Measurements from ENCODE around the gene CD27. TPM values are rescaled to one million over a fixed set of nuclear protein-coding genes. Genes with fewer than 3 reads are reported as not detected.

CD27 gene
- total RNA-seq, 1 donor from 2014 or later, result not detected

DNA sequence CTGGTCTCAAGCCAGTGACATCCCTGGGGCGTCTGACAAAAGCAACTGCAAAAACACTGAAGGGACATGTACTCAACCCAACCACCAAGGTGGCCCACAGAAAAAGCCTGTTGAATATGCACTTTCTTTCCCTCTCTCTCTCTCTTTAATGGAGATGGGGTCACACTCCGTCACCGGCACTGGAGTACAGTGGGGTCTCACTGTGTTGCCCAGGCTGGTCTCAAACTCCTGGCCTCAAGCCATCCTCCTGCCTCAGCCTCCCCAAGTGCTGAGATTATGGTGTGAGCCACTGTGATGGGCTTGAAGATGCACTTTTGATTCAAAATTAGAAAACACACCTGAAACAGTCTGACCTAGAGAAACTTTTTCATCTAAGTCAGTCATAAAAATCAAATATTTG is 7.2 kb upstream of the CD27 start:
- Mint-ChIP-seq H3K4me3 (no peak overlapping the region), H3K4me1 (no peaks in the 10 kb centered on the region), H3K27ac (ENCODE audit: unreplicated experiment) (no peak overlapping the region), H3K9me3 (no peaks in the 10 kb centered on the region), H3K36me3 (ENCODE audit: low read depth) (no peaks in the 10 kb centered on the region), H3K27me3 (ENCODE audit: low read depth) (no peaks in the 10 kb centered on the region)
- TF ChIP-seq, protein P1, sequence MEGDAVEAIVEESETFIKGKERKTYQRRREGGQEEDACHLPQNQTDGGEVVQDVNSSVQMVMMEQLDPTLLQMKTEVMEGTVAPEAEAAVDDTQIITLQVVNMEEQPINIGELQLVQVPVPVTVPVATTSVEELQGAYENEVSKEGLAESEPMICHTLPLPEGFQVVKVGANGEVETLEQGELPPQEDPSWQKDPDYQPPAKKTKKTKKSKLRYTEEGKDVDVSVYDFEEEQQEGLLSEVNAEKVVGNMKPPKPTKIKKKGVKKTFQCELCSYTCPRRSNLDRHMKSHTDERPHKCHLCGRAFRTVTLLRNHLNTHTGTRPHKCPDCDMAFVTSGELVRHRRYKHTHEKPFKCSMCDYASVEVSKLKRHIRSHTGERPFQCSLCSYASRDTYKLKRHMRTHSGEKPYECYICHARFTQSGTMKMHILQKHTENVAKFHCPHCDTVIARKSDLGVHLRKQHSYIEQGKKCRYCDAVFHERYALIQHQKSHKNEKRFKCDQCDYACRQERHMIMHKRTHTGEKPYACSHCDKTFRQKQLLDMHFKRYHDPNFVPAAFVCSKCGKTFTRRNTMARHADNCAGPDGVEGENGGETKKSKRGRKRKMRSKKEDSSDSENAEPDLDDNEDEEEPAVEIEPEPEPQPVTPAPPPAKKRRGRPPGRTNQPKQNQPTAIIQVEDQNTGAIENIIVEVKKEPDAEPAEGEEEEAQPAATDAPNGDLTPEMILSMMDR (conservative IDR thresholded peaks at IDR 0.05), result no peak
- no peak for DNase-seq (ENCODE audit: low read depth, low spot score)

GRCh38 chr12:6438345-6438744 is 6.4 kb upstream of the CD27 start:
- Mint-ChIP-seq H3K4me3 (no peak overlapping the region), H3K4me1 (no peaks in the 10 kb centered on the region), H3K27me3 (ENCODE audit: low read depth) (no peaks in the 10 kb centered on the region), H3K27ac (ENCODE audit: unreplicated experiment) (no peak overlapping the region), H3K36me3 (ENCODE audit: low read depth) (no peaks in the 10 kb centered on the region), H3K9me3 (no peaks in the 10 kb centered on the region)
- no peak for DNase-seq (ENCODE audit: low read depth, low spot score)
- TF ChIP-seq, protein P1 (conservative IDR thresholded peaks at IDR 0.05), result no peak

DNA sequence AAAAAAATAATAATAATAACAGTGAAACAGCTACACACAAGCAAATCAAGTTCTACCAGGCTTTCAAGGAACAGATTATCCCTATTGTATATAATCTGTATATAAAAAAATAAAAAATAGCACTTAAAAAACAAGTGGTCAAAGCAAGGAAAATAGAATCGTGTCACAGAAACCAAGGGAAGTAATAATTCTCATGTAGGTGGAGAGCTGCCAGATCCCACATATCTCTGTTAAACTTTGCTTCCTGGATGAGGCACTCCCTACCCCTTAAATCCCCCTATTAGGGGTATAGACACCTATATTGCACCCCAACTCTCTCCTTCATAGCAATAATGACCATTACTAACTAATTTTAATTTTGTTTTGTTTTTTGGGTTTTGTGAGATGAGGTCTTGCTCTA is 4.4 kb upstream of the CD27 start:
- Mint-ChIP-seq H3K27me3 (ENCODE audit: low read depth) (no peaks in the 10 kb centered on the region), H3K27ac (ENCODE audit: unreplicated experiment) (no peak overlapping the region)

DNA sequence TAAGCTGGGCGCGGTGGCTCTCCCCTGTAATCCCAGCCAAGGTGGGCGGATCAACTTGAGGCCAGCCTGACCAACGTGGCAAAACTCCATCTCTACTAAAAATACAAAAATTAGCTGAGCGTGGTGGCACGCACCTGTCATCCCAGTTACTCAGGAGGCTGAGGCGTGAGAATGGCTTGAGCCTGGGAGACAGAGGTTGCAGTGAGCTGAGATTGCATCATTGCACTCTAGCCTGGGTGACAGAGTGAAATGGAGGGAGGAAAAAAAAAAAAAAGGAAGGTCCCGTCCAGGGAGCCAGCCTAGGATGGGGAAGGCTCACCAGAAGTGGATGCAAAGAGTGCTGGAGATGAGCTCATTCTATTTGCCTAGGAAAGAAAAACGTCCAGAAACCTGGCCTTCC is 1.9 kb upstream of the CD27 start:
- Mint-ChIP-seq H3K27me3 (ENCODE audit: low read depth) (no peaks in the 10 kb centered on the region), H3K36me3 (ENCODE audit: low read depth) (no peaks in the 10 kb centered on the region), H3K27ac (ENCODE audit: unreplicated experiment) (no peak overlapping the region), H3K4me1 (no peaks in the 10 kb centered on the region), H3K4me3 (no peak overlapping the region), H3K9me3 (no peaks in the 10 kb centered on the region)
- TF ChIP-seq, protein P1 (conservative IDR thresholded peaks at IDR 0.05), result no peak
- DNase-seq (ENCODE audit: low read depth, low spot score), result no peak

More for the DNA sequence above, 4.4 kb upstream of the CD27 start:
- H3K9me3 Mint-ChIP-seq, result no peaks in the 10 kb centered on the region
- no peak for DNase-seq (ENCODE audit: low read depth, low spot score)
- TF ChIP-seq, protein P1 (conservative IDR thresholded peaks at IDR 0.05), result no peak
- no peaks in the 10 kb centered on the region for H3K4me1 Mint-ChIP-seq
- no peak overlapping the region for H3K4me3 Mint-ChIP-seq
- H3K36me3 Mint-ChIP-seq (ENCODE audit: low read depth), result no peaks in the 10 kb centered on the region

DNA sequence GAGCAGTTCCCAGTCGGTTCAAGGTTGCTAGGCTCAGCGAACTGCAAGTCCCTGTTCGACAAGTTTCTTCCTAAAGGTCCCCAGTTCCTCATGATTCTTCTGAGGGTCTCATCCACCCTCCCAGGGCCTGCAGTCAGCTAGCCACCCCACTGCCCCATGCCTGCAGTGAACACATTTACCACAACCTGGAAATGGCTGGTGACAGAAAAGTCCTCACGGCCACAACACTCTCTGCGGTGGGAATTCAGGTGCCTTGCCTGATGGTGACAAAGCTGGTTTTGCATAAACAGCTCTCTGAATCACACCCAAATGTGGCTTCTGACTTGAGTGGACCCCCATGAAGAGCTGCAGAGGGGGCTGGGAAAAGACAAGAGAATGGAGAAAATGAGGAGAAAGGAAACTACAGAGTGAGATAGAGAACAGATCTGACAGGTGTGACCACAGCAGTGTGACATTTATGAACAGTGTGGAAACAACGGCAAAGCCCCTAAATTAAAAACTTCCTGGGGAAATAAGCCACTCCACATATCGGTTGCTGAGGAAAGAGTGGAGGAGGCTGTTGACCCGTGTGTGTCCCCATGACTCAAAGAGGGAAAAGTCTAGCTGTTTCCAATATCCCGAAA is 1.3 kb upstream of the CD27 start:
- Mint-ChIP-seq H3K27ac (ENCODE audit: unreplicated experiment) (no peak overlapping the region), H3K27me3 (ENCODE audit: low read depth) (no peaks in the 10 kb centered on the region), H3K4me3 (no peak overlapping the region), H3K4me1 (no peaks in the 10 kb centered on the region), H3K9me3 (no peaks in the 10 kb centered on the region), H3K36me3 (ENCODE audit: low read depth) (no peaks in the 10 kb centered on the region)
- TF ChIP-seq, protein P1 (conservative IDR thresholded peaks at IDR 0.05), result no peak
- no peak for DNase-seq (ENCODE audit: low read depth, low spot score)

Measured in neural crest cell (in vitro differentiated cells).